Middle frontal gyrus (tissue), 1 donor: Measurements from ENCODE around the gene WDR82.

Experiments
- DNase-seq: peaks from one replicate; pipeline ENCODE4 v3.0.0-alpha.2; 2015; ENCODE audit warnings: low spot score; ENCODE audit errors: extremely low spot score

WDR82 gene

GRCh38 chr3:52205727-52206372, 72.6 kb downstream of the WDR82 start:
- no peak for DNase-seq
